Hair follicle dermal papilla cell (primary cell): ENCODE measurements around the gene TPRA1. TPM values are rescaled to one million over a fixed set of nuclear protein-coding genes. Genes with fewer than 3 reads are reported as not detected.

ENCODE experiments used
- small RNA-seq: library from RNA; depleted of rRNA; stranded (forward); fragments of <200 nt; gene quantifications from one replicate; pipeline ENCODE3, GENCODE V24; 2012
- total RNA-seq: library from RNA; depleted of rRNA; stranded (reverse); fragments of >200 nt; gene quantifications from 2 replicates; pipeline ENCODE4 v1.2.3, GENCODE V29; 2012

TPRA1 gene
- 31.8 and 34.5 TPM in 2 replicates for total RNA-seq

GRCh38 chr3:127590593-127591465, at the start of gene TPRA1:
TSS of gene TPRA1 (minus strand) at chr3:127590733. CDS start at chr3:127580146, 10,587 bp downstream.

GRCh38 chr3:127628788-127629466, 38.4 kb upstream of the TPRA1 start, which contains the start of gene PODXL2:
TSS of gene PODXL2 (plus strand) at chr3:127629185. CDS start at chr3:127629220, 35 bp downstream.

Small RNA genes lying within 50 kb of the gene (small RNA-seq; reads per million reads assigned to genes)
- gene AC084035.1 (not detected), gene MIR6825 (not detected), gene MIR7976 (2.9 reads per million, percentile 60 among the genes with 10 or more reads in this experiment)

Other genes starting within 250 kb of the TPRA1 start
- gene MCM2, start 7.7 kb upstream of the TPRA1 start, total RNA-seq: 13.6 and 16.6 TPM in 2 replicates
- gene PODXL2, start 38.5 kb upstream of the TPRA1 start, total RNA-seq: 0.65 and 0.85 TPM in 2 replicates
- gene ABTB1, start 82.2 kb upstream of the TPRA1 start, total RNA-seq: 7.9 and 11.8 TPM in 2 replicates
- gene MGLL, start 231.8 kb upstream of the TPRA1 start, total RNA-seq: 63.6 and 74.0 TPM in 2 replicates